Inferior parietal cortex (tissue), 1 donor: ENCODE measurements around the gene MRPL21.
"Not testable (repeated sequence)": the region's sequence is repeated elsewhere in the genome, so short reads cannot be mapped to it uniquely, and the experiment has no call there.

Experiments
- DNase-seq: peaks from one replicate; pipeline ENCODE4 v3.0.0-alpha.2; 2016; ENCODE audit errors: extremely low spot score

The MRPL21 gene

DNA sequence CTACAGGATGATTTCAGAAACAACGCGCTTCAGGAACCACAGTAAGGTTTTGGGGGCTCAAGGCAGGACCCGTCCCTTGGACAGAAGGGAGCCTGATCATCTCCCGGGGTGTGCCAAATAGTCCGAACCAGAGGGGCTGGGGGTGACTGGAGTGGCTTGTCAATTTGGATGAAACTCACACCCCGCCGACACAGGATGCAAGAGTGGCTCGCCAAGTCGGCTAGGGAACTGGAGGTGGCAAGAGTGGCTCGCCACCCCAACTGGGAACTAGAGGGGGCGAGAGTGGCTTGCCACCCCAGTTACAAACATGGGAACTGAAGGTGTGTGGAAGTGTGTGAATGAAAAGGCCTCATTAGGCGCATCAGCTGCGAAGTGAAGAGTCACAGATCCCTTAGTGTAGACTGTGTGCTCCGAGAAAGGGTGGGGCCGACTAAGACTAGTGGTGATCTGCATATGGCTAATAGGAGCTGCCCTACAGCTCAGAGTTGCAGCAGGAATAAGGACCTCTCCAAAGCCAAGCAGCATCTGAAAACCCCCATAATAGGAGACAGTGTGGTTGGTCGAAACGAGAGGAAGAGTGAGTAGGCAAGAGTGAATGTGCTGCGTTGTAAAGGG is 35.3 kb downstream of the MRPL21 start:
- no peak for DNase-seq

DNA sequence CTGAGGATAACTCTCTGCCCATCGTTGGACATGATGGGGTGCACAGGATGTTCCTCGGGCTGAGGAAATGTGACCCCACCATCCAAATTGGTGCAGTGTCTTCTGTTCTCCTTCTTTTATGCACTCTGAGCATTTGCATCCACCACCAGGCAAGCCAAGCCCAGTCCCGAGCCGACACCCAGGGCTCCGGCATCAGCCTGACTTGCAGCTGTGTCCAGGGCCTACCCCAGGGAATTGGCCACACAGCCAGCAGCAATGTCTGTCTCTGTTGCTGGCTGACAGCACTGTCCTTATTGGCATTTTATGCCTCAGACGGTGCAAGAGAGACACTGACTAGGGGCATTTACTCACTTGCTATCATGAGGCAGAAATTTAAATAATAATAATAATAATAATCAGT is 36.6 kb downstream of the MRPL21 start:
- DNase-seq = no peak

DNA sequence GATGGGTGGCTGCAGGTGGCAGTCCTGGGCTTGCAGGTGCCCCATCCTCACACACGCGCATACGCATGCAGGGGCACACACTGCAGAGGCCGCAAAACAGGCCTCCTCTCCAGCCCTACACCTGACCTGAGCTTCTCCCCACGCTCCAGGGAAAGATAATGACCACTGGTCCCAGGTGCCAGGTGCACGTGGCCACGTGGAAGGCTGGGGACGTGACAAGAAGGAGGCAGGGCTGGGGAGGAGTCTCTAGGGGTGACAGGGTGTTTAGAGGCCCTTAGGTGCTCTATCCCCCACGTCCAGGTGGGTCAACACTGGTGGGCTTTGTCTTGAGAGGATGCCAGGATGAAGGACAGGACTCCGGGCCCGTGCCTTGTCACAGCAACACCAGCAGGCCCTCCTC is 38.4 kb downstream of the MRPL21 start:
- DNase-seq = no peak

DNA sequence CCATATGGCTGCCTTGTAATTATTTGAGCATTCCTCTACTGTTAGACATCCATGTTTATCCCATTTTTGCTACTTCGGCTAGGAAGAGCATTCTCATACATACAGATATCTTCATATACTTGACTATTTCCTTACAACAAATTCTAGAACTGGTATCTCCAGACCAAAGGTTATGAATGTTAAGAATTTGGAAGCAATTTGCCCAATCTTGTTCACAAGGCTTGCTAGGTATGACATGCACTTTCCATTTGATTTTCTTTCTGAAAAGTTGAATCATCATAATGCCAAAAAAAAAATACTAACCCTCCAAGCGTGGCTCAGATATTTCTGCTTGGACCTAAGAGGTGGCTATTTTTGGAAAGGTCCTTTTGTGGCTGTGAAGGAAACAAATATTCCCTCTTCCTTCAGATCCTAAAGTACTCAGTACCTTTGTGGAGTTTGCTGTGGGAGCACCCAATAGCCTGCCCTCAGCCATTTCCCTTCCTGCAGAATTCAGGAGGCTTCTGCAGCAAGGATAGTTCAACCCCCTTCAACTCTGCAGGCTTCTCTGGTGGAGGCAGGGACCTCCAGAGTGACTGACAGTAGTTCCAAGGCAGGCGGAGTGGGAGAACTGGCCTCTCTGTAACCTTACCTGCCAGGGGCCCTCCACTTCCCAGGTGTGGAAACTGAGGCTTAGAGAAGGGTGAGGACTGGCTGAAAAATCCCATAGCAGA is 39.9 kb downstream of the MRPL21 start:
- DNase-seq = no peak

DNA sequence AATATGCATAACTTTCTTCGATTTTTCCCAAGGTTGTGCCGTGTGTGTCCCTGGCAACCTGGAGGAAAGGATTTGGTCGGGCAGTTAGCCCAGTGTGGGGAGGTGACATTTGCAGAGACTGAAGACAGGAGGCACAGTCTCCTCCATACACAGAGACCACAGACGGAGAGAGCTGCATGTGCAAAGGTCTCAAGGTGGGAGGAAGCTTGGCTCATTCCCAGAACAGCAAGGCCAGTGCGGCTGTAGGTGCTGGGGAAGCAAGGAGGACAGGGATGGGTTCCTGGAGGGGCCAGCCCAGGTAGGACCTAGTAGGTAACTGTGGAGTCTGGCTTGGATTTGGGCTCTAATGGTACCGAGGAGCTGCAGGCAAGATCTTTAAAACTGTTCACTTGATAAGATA is 41.2 kb downstream of the MRPL21 start:
- no peak for DNase-seq

DNA sequence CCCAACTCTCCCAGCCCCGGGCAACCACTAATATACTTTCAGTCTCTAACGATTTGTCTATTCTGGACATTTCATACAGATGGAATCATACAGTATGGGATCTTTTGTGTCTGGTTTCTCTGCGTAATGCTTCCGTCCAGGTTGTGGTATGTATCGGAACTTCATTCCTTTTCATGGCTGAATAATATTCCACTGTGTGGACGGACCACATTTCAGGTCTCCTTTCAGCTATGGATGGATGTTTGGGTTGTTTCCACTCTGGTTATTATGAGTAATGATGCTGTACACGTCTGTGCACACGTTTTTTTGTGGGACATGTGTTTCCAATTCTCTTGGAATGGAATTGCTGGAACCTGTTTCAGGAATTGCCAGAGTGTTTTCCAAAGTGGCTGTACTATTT is 44.5 kb downstream of the MRPL21 start:
- no peak for DNase-seq

DNA sequence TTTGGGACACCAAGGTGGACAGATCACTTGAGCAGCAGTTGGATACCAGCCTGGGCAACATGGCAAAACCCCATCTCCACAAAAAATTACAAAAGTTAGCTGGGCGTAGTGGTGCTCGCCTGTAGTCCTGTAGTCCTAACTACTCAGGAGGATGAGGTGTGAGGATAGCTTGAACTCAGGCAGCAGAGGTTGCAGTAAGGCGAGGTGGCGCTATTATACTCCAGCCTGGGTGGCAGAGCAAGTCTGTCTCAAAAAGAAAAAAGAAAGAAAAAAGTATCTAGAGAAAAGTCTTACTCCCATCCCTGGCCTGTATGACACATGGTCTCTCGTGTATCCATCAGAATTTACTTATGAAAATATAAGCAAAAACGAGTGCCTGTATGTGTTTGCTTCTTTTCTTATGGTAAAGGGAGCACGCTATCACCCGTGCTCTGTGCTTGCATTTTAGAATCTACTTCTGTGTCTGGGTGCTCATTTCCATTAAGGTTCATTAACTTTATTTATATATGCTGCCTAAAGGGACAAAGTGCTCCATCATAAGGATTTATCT is 46.5 kb downstream of the MRPL21 start:
- DNase-seq = no peak

DNA sequence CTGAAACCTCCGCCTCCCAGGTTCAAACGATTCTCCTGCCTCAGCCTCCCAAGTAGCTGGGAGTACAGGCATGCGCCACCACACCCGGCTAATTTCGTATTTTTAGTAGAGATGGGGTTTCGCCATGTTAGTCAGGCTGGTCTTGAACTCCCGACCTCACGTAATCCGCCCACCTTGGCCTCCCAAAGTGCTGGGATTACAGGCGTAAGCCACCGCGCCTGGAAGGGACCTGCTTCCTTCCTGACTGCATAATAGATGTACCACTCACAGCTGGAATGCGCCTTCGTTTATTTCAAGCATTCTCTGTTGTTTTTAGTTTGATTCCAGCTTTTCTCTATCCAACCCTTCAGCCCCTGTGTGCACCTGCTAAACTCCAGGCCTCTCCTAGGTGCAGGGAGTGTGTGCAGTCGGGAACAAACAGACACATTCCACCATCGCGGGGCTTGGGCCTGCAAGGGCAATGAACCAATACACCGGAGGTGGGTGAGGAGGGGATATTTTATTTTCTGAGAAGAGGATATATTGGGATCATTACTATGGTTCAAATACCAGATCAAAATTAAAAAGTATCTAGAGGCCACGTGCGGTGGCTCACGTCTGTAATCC is 47.1 kb downstream of the MRPL21 start:
- not testable (repeated sequence) for DNase-seq

DNA sequence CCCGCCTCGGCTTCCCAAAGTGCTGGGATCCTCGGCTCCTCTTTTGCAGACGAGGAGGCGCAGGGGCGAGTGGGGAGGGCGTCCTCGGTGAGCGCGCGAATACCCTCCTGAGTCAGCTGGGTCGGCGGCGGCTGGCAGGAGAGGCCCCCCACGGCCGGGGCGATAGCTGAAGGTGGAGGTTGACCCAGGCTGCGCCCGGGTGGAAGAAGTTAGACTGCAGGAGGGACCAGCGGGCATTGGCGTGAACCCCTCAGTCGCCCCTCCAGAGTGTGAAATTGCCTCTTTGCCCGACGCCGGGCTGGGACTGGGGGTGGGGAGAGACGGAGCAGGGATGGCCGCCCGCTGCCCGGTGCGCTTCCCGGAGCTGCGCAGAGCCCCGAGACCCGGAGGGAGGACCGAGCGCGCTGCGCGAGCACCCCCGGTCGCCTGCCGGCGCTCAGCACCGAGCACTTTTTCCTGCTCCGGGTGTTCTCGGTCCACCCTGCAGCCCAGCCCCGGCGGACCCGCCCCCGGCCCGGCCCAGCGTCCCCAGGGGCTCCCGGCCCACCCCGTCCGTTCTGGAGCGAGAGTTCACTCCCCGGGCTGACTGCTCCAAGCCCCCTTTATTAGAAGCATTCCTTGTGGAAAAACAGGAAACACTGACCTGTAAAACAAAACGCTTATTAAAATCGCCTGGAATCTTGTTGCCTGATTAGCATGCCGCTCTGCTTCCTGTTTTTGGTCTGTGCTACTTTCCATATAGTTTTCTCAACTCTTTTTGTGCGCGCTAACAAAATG is 48.2 kb downstream of the MRPL21 start:
- DNase-seq = no peak

DNA sequence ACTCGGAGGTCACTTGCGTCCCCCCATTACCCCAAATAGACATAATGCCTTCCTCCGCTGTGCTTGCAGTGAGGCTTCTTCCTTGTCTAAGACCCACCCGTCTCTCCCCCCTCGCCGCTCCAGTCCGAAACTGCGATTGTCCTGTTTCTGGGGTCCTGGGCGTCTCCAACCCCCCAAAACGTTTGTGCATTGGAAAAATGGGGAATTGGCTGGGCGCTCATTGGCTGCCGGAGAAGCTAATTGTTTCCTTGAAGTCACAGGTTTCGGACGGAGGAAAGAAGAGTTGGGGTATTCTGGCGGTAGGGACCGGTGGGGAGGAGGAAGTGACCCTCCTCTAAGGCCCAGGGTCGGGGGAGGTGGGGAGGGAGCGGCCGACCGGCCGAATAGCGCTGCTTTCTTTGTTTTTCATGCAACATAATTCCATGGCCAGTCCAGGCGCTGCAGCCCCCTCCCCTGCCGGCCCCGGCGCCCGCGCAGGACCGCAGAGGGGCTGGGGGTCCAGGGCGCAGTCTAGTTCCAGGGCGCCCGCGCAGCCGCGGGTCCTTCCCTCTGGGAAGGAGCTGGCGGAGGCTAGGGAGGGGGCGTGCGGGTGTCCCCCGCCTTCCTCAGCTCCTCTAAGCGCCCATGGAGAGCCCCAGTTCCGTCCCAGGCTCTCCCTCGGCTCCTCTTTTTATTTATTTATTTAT is 49.2 kb downstream of the MRPL21 start:
- no peak for DNase-seq

DNA sequence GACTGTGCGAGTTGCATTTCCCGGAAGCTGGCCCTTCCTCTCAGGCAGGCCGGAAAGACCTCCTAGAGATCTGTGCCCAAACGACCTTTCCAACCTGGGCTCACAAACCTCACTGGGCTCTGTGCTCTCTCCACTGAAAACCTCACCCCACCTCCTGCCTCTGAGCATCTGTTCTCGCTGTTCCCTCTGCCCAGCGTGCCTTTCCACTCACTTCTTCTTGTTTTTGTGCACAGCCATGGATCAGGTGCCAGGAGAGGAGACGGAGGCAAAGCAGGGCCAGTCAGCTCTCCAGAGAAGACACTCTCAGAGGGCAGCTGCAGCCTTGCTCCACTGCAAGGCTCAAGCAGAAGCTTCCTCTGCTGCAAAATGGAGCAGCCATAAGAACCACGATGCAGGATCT is 51.0 kb downstream of the MRPL21 start:
- DNase-seq = no peak

DNA sequence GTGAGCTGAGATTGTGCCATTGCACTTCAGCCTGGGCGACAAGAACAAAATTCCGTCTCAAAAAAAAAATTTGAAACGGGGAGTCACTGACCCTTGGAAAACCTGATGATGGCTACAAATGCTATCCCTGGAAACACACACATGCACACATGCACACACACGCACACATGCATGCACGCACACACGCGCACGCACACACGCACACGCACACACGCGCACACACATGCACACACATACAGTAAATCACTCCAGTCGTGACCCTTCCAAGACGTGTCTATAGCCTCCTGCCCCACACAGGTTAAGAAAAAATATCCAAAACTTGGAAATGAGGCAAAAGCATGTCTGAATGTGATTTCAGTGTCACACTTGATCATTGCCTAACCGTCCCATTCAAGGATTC is 55.2 kb downstream of the MRPL21 start:
- no peak for DNase-seq

DNA sequence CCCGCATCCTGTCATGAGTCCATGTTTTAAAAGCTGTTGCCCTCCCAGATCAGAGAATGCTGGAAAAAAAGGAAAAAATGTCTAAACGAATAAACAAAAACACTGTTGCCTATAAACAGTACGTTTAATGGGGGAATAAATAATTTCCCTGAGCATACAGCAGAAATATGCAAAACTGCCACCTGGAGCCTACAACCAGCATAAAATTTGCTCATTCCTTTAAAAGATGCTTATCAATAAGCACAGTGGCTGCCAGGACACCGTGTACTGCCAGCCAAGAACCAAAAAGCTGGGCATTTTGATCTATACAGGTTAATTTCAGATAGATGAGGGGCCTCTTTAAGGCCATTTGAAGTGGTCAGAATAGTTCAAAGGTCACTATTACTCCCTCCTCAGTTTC is 56.2 kb downstream of the MRPL21 start:
- DNase-seq = no peak

DNA sequence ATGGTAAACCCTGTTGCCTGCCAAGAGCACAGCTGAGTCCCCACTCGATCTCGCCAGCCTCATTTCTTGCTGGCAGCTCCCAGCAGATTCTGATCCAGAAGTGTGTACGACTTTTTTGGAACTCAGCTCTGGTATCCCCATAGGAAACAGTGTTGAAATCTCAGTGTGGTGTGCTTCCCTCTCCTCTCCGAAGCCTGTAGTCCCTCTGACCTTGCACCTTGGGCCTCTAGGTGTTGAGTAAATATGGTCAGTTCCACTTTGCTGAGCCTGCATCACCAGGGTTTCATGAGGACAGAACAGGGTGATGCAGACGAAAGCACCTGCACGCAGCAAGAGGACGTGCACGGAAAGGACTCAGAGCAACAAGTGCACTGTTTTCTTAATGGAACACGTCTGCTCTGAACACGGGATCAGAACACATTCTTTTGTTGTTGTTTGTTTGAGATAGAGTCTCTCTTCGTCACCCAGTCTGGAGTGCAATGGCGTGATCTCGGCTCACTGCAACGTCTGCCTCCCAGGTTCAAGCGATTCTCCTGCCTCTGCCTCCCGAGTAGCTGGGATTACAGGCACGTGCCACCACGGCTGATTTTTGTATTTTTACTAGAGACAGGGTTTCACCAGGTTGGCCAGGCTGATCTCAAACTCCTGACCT is 58.2 kb downstream of the MRPL21 start:
- DNase-seq = no peak

DNA sequence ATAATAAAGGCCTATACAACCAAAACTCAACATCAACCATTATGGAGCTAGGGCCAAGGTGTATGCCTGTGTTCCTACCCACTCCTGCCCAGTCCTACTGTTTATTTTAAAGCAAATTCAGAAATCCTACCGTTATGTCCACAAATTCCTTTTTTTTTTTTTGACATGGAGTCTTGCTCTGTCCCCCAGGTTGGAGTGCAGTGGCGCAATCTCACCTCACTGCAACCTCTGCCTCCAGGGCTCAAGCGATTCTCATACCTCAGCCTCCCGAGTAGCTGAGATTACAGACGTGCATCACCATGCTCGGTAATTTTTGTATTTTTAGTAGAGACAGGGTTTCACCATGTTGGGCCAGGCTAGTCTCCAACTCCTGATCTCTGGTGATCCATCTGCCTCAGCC is 58.8 kb downstream of the MRPL21 start:
- no peak for DNase-seq

DNA sequence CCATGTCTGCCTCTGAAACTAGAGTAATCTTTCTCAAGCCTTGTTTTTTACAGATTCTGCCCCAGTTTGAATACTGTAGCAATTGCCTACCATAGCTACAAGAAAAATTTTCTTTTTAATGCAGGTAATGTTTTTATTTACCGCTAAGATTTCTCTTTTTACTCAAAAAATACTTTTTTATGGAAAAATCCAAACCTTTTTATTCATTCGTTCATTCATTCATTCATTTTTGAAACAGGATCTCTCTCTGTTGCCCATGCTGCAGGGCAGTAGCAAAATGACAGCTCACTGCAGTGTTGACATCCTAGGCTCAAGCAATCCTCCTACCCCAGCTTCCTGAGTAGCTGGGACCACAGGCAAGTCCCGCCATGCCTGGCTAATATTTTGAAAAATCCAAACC is 59.3 kb downstream of the MRPL21 start:
- DNase-seq = no peak

DNA sequence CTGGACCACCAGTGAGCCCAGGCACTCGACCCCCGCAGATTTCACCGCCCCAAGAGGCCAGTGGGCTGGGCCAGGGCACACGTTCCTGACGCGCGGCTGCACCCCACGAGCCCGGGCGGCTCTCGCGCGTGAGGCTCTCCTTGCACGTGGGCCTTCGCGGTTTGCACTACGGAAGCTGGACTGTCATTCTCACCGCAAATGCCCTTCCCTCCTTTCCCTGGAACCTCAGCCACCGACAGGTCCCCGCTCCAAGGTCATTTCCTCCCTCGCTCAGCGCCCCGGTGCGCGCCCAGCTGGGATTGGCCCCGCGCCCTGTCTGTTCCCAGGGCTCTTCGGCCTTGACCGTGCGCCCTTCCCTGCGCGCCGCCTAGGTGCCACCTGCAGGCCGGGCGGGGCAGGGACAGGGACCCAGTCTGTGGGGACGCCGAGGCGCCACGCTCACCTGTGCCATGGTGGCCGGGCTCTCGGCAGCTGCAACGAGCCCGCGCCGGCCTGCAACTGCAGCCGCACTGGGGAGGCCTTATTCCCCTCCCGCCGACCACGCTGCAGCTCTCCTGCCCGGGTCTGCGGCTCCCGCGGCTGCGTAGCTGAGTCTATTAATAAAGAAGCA is 59.8 kb downstream of the MRPL21 start:
- DNase-seq = no peak

DNA sequence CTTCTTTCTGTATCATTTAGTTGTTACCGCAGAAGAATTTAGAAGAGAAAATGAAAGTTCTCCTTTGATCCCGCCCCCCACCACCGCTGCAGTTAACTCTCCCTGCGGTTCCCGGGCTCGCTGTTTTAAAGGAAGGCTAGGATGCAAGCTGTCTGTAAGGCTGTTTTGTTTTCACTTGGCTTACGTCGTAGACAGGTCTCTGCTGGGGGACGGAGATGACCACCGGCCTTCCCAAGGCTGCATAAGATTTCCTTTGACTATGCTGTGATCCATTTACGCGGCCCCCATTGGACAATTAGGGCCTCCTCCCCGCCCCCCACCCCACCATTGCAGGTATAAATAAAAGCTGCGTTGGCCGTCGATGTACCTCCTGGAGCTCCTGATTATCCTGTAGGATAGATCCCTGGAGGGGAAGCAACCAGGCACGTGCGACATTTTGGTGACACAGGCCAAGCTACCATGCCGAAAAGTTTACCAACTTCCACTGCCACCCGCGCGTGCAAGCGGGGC is 60.5 kb downstream of the MRPL21 start:
- DNase-seq = no peak

DNA sequence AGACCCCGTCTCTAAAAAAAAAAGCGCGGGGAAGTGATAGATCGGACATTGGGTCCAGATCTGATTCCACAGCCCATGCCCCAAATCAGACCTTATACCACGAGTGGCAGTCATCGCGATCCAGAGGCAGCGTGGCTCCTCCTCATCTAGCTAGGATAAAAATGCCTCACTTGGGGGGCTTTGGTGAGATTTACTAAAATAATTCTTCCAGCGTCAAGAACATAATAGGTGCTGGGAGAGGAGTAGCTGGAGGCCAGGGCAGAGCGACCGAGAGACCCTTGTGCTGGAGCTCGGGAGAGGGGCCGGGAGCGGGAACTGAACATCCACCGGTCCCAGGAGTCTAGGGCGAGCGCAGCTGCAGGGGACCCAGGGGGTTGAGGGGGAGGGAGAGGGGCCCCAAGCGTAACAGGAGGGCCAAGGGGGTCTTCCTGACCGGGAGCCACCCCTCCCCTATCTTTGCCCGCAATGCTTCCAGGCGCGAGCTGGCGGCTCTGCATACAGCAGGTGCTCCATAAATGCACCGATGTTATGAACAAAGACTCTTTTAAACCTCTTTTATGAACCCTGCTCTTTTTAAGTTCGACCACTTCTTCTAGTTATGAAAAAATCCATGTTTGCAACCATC is 61.1 kb downstream of the MRPL21 start:
- no peak for DNase-seq
